Stimulated activated naive B cell treated with anti-CD40 and anti-IgM and Interleukin-4, amounts not matched to agents 10 μg/mL and 1 μg/mL and 100 μg/mL, for 72 hours (primary cell): ENCODE data around the gene UBE2B.
A peak's percentile ranks its signal among the peaks of the same experiment; 100 is the strongest.
"Not testable (repeated sequence)": the region's sequence is repeated elsewhere in the genome, so short reads cannot be mapped to it uniquely, and the experiment has no call there.

ENCODE experiments used
- ATAC-seq, 2 donors: fragments of 150-1000 bp; cut with Tn5 transposase; replicated peaks; 2 replicates each; pipeline ENCODE4 v1.10.0; 2021; ENCODE audit warnings: moderate library complexity in 1 of 2
- DNase-seq: peaks from one replicate; pipeline ENCODE4 v3.0.0; 2021
- H3K27ac Mint-ChIP-seq: one replicate; pipeline ENCODE4 v1.8.0; 2022; ENCODE audit warnings: mild to moderate bottlenecking, mixed read lengths
- H3K27me3 Mint-ChIP-seq, 2 donors: one replicate each; pipeline ENCODE4 v1.8.0; 2022; ENCODE audit warnings: mixed read lengths in 2 of 2
- H3K36me3 Mint-ChIP-seq, 2 donors: one replicate each; pipeline ENCODE4 v1.8.0; 2022; ENCODE audit warnings: mixed read lengths in 2 of 2, mild to moderate bottlenecking in 1 of 2
- H3K4me1 Mint-ChIP-seq, 2 donors: one replicate each; pipeline ENCODE4 v1.8.0; 2022; ENCODE audit warnings: mixed read lengths in 2 of 2, mild to moderate bottlenecking in 1 of 2
- H3K4me3 Mint-ChIP-seq, 2 donors: one replicate each; pipeline ENCODE4 v1.8.0; 2022; ENCODE audit warnings: mild to moderate bottlenecking in 2 of 2, mixed read lengths in 2 of 2, moderate library complexity in 1 of 2
- H3K9me3 Mint-ChIP-seq, 2 donors: one replicate each; pipeline ENCODE4 v1.8.0; 2022; ENCODE audit warnings: mixed read lengths in 2 of 2, mild to moderate bottlenecking in 1 of 2

Gene UBE2B

DNA sequence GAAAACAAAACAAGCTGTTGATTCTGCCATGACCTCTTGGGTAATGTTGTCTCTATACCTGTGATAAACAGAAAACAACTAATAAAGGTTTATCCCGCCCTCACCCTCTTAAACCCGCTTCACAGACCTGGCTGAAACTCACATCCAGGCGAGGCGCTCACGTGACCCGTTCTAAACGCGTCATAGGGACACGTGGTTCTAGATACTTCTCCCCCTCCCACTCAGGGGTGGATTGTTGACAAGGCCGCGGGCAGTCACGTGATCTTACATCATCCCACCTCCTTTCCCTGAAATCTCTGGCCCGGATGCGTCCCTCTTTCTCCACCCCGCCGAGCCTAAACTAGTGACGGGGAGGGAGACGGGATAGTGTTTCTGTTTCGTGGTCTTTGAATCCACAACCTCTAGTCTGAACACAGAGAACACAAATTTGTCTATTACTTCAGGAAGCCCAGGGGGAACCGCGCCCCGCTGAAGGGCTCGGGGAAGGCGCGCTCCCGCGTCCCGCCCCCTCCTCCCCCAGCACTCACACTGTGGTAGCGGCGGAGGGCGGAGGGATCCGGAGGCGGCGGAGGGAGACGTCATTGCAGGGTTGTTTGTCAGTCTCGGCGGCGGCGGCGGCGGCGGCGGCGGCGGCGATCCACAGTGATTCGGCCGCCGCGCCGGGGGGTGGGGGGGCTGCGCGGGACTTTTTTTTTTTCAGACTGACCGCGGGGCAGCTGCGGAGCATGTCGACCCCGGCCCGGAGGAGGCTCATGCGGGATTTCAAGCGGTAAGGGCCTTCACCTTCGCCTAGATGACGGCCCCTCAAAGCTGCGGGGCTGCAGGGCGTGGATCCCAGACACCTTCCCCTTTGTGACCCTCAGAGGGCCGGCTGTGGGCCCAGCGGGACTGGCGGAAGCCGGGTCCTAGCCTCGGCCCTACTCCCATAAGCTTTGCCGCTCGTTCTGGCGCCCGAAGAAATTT is at the start of gene UBE2B:
UBE2B (plus strand) TSS at position 699 of the 963 bp plus-strand sequence; CDS start at position 726, 27 bp downstream.
- Mint-ChIP-seq H3K36me3 (peaks cover 22 to 23% of the 10 kb centered on the region in 2 donors), H3K4me1 (peaks cover 19 to 59% of the 10 kb centered on the region in 2 donors)

DNA sequence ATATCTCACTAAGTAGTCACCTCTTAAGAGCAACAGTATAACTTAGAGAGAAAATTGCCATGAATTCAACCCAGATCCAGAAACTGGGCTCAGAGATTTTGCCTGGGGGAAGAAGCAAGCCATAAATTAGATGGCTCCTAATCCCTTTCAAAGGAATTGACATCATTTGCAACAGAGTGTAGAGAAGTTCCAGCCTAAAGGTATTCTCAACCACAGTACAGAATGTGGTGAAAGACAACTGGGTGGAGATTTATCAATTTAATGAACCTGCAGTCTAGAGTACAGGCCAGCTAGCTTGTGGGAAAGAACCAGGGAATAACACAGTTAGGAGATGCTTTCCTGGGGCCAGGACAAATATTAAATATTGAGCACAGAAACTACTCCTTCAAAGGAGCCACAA is 44.0 kb upstream of the UBE2B start:
- Mint-ChIP-seq H3K4me3 (no peak overlapping the region), H3K4me1 (no peaks in the 10 kb centered on the region), H3K27me3 (no peaks in the 10 kb centered on the region), H3K27ac (no peak overlapping the region), H3K36me3 (peaks cover 13 to 27% of the 10 kb centered on the region in 2 donors), H3K9me3 (peaks cover 18 to 25% of the 10 kb centered on the region in 2 donors)
- ATAC-seq (no peak), DNase-seq (no peak)

More for the DNA sequence above, at the start of gene UBE2B:
- Mint-ChIP-seq H3K27ac (peak within 1 kb of the TSS; percentile 99), H3K27me3 (no peaks in the 10 kb centered on the region), H3K4me3 (peak within 1 kb of the TSS; percentile 95 to 96), H3K9me3 (no peaks in the 10 kb centered on the region)
- ATAC-seq: peak; percentile 79 to 80
- DNase-seq: peak; percentile 94

DNA sequence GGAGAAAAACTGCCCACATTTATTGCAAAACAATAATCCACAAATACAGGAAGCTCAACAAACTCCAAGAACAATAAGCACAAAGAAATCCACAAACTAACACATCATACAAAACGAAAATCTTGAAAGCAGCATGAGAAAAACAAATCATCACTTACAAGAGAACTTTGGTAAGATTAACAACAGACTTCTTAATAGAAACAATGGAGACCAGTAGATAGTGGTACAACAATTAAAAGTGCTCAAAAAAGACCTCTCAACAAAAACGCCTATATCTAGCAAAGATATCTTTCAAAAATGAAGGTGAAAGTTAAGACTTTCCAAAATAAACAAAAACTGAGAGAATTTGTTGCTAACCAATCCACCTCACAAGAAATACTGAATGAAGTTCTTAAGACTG is 42.8 kb upstream of the UBE2B start:
- H3K27ac Mint-ChIP-seq: no peak overlapping the region
- no peaks in the 10 kb centered on the region for H3K27me3 Mint-ChIP-seq
- no peak for ATAC-seq
- H3K4me1 Mint-ChIP-seq: no peaks in the 10 kb centered on the region
- H3K4me3 Mint-ChIP-seq: no peak overlapping the region
- peaks cover 27 to 35% of the 10 kb centered on the region in 2 donors for H3K9me3 Mint-ChIP-seq
- H3K36me3 Mint-ChIP-seq: peaks cover 13 to 32% of the 10 kb centered on the region in 2 donors
- no peak for DNase-seq

DNA sequence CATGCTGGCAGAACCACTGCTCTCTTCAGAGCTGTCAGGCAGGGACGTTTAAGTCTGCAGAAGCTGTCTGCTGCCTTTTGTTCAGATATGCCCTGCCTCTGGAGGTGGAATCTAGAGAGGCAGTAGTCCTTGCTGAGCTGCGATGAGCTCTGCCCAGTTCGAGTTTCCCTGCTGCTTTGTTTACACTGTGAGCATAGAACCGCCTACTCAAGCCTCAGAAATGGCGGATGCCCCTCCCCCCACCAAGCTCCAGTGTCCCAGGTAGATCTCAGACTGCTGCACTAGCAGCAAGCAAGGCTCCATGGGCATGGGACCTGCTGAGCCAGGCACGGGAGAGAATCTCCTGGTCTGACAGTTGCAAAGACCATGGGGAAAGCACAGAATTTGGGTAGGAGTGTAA is 34.5 kb upstream of the UBE2B start:
- not testable (repeated sequence) for H3K27ac Mint-ChIP-seq, ATAC-seq, H3K4me3 Mint-ChIP-seq, H3K4me1 Mint-ChIP-seq, DNase-seq
- peaks cover 34 to 37% of the 10 kb centered on the region in 2 donors for H3K9me3 Mint-ChIP-seq
- H3K36me3 Mint-ChIP-seq: peaks cover 30 to 40% of the 10 kb centered on the region in 2 donors
- H3K27me3 Mint-ChIP-seq: peaks cover 15% of the 10 kb centered on the region in 2 donors

DNA sequence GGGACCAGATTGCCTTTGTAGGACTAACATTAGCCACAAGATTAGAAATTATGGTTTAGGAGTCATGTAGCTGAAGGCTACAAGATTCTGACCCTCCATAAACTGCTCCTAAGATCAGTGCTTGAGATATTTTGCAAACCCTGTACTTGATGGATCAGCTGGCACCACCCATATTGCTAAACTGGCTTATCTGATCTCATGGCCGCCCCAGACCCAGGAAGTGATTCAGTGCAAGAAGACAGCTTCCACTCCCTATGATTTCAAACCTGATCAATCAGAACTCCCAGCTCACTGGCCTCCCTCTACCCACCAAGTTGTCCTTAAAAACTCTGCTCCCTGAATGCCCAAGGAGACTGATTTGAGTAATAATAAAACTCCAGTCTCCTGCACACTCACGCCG is 27.9 kb upstream of the UBE2B start:
- ATAC-seq, H3K4me3 Mint-ChIP-seq, H3K4me1 Mint-ChIP-seq, H3K27me3 Mint-ChIP-seq, H3K27ac Mint-ChIP-seq, DNase-seq, H3K9me3 Mint-ChIP-seq: not testable (repeated sequence)
- peaks cover 11 to 24% of the 10 kb centered on the region in 2 donors for H3K36me3 Mint-ChIP-seq

DNA sequence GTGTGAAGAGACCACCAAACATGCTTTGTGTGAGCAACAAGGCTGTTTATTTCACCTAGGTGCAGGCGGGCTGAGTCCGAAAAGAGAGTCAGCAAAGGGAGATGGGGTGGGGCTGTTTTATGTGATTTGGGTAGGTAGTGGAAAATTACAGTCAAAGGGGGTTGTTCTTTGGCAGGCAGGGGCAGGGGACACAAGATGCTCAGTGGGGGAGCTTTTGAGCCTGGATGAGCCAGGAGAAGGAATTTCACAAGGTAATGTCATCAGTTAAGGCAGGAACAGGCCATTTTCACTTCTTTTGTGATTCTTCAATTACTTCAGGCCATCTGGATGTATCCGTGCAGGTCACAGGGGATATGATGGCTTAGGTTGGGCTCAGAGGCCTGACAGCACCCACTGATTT is 25.9 kb upstream of the UBE2B start:
- not testable (repeated sequence) for H3K4me1 Mint-ChIP-seq, H3K27ac Mint-ChIP-seq, DNase-seq, H3K9me3 Mint-ChIP-seq, H3K27me3 Mint-ChIP-seq, ATAC-seq, H3K4me3 Mint-ChIP-seq
- peaks cover 5 to 20% of the 10 kb centered on the region in 2 donors for H3K36me3 Mint-ChIP-seq

DNA sequence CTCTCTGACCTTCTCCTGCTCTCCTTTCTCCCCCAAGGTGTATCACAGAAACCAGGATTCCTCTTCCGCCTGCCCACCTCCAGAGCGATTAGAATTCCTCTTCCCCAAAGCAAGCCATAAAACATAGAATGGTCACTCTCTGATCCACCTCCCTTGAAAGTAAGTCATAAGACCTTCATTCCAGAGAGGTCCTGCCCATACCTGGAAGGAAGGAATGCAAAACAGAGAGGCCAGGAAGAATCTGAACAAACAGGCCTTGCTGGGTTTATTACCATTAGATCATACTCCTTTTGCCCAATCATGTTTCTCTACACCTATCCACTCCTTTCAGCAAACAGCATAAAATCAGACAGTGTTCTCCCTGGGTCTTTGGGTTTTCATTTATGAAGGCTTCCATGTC is 25.4 kb upstream of the UBE2B start:
- no peaks in the 10 kb centered on the region for H3K27me3 Mint-ChIP-seq
- no peak for ATAC-seq
- H3K27ac Mint-ChIP-seq: no peak overlapping the region
- H3K36me3 Mint-ChIP-seq: peaks cover 4 to 19% of the 10 kb centered on the region in 2 donors
- no peaks in the 10 kb centered on the region for H3K4me1 Mint-ChIP-seq
- no peak for DNase-seq
- H3K4me3 Mint-ChIP-seq: no peak overlapping the region
- H3K9me3 Mint-ChIP-seq: peaks cover 0 to 2% of the 10 kb centered on the region in 2 donors

DNA sequence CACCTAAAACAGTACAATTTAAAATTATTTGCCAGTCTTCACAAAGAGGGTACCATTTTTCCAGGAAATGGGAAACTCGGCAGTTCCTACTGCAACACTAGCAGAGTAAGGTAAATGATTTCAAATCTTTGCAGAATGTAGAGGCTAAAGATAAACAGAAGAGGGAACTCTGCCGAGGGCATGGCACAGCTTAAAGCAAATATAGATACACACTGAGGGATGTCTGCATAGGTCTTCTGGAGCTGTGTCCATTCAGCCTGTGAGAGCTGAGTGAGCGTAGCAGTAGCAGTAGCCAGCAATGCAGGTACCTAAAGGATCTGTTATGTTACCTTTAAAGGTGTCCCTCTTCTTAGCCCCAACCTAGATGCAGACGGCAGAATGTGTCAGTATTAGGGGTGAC is 21.9 kb upstream of the UBE2B start:
- Mint-ChIP-seq H3K4me3 (no peak overlapping the region), H3K27ac (no peak overlapping the region), H3K4me1 (no peaks in the 10 kb centered on the region), H3K36me3 (peaks cover 6 to 9% of the 10 kb centered on the region in 2 donors), H3K27me3 (no peaks in the 10 kb centered on the region), H3K9me3 (no peaks in the 10 kb centered on the region)
- DNase-seq (no peak), ATAC-seq (no peak)

DNA sequence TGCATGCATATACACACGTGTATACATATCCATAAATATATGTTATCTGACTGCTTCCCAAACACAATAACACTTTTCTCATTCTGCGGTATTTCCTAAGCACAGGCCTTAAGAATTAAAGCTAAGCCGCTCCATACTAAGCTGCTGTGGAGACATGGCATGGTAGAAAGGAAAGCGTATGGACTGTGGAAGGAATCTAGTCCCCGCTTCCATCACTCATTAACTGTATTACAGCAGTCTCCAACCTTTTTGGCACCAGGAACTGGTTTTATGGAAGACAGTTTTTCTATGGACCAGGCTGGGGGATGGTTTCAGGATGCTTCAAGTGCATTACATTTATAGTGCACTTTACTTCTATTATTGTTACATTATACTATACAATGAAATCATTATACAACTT is 15.7 kb upstream of the UBE2B start:
- Mint-ChIP-seq H3K9me3 (no peaks in the 10 kb centered on the region), H3K4me1 (no peaks in the 10 kb centered on the region), H3K4me3 (no peak overlapping the region), H3K27ac (no peak overlapping the region), H3K27me3 (no peaks in the 10 kb centered on the region), H3K36me3 (peaks cover 16 to 19% of the 10 kb centered on the region in 2 donors)
- DNase-seq (no peak), ATAC-seq (no peak)

DNA sequence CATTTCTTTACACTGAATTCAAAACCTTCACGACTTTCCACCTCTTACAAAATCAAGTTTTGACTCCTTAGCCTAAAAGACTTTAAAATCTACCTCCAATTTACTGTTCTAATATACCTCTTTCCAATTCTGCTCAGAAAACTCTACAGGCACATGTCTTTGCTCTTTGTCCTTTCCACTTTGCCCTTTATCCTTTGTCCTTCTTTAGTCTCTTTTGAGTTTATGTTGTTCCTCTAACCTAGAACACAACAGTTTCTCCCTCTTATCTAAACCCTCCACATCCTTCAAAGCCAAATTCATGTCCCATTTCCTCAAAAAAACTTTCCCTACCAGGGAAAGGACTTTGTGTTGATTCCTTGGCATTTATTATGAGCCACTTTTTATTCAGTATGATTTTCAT is 5.8 kb upstream of the UBE2B start:
- Mint-ChIP-seq H3K4me3 (no peak overlapping the region), H3K9me3 (no peaks in the 10 kb centered on the region)

DNA sequence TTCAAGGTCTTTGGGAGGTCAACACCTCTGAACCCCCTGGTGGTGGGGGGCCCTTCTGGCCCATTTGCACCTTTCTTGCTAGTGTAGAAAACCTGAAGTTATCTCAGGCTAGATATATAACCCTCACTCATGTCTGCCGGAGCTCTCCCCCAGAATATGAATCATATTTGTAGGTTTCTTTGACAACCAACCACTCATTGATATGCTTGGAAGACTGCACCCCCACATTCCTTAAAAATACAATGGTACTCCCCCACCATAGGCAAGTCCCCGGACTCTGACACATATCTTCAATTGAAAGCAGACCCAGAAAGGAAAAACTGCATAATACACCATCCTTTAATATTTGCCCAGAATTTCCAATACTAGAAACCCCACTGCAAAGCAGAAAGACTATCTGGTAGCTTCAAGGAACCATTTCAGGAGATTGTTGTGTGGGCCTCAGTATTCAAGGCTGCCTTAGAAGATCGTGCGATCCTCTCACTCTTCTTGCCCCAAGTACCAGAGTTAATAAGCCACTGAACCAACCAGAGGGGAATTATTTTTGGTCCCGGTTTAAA is 978 bp upstream of the UBE2B start:
- peak overlapping the region; percentile 99 for H3K27ac Mint-ChIP-seq
- peaks cover 21 to 23% of the 10 kb centered on the region in 2 donors for H3K36me3 Mint-ChIP-seq
- peaks cover 23 to 61% of the 10 kb centered on the region in 2 donors for H3K4me1 Mint-ChIP-seq
- DNase-seq (peak; percentile 15), ATAC-seq (peak; percentile 23 to 35)
- peak overlapping the region; percentile 95 to 96 for H3K4me3 Mint-ChIP-seq
- no peaks in the 10 kb centered on the region for H3K9me3 Mint-ChIP-seq
- H3K27me3 Mint-ChIP-seq: no peaks in the 10 kb centered on the region

More for the DNA sequence above, 5.8 kb upstream of the UBE2B start:
- no peak for DNase-seq
- Mint-ChIP-seq H3K27ac (no peak overlapping the region), H3K36me3 (peaks cover 11 to 22% of the 10 kb centered on the region in 2 donors), H3K27me3 (no peaks in the 10 kb centered on the region), H3K4me1 (peaks cover 18 to 32% of the 10 kb centered on the region in 2 donors)
- ATAC-seq: no peak

DNA sequence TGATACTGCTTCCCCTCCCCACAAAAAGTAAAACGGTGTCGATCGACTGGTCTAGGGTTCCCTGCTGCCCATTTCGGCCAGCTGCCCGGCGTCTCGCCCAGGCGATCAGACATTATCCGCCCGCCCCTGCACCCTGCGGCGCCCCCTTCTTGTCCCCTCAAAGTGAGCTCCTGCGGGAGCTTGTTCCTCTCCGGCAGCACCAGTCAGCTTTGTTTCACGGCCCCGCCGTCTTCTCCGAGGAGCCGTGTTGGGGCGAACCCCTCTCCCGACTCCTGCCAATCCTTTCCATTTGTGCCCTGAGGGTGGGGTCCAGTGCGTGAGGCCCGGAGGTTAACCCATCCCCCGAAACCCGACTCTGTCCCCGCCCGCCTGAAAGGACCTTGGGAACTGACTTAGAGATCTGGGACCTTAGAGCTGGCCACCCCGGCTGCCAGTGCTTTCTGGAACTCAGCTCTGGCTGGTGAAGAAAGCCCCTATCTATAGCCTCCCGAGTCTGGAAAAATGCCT is 518 bp downstream of the UBE2B start:
- DNase-seq: peak; percentile 21
- Mint-ChIP-seq H3K27me3 (no peaks in the 10 kb centered on the region), H3K9me3 (no peaks in the 10 kb centered on the region), H3K36me3 (peaks cover 19 to 21% of the 10 kb centered on the region in 2 donors), H3K27ac (peak overlapping the region; percentile 99), H3K4me3 (peak overlapping the region; percentile 95 to 96), H3K4me1 (peaks cover 17 to 55% of the 10 kb centered on the region in 2 donors)
- ATAC-seq: peak; percentile 2 to 8

DNA sequence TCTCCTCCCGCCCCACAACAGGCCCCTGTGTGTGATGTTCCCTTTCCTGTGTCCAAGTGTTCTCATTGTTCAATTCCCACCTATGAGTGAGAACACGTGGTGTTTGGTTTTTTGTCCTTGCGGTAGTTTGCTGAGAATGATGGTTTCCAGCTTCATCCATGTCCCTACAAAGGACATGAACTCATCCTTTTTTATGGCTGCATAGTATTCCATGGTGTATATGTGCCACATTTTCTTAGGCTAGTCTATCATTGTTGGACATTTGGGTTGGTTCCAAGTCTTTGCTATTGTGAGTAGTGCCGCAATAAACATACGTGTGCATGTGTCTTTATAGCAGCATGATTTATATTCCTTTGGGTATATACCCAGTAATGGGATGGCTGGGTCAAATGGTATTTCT is 2.3 kb downstream of the UBE2B start:
- H3K27me3 Mint-ChIP-seq, ATAC-seq, DNase-seq, H3K9me3 Mint-ChIP-seq, H3K27ac Mint-ChIP-seq: not testable (repeated sequence)
- Mint-ChIP-seq H3K4me3 (peak overlapping the region; percentile 46 to 57), H3K36me3 (peaks cover 22 to 23% of the 10 kb centered on the region in 2 donors), H3K4me1 (peaks cover 14 to 54% of the 10 kb centered on the region in 2 donors)

DNA sequence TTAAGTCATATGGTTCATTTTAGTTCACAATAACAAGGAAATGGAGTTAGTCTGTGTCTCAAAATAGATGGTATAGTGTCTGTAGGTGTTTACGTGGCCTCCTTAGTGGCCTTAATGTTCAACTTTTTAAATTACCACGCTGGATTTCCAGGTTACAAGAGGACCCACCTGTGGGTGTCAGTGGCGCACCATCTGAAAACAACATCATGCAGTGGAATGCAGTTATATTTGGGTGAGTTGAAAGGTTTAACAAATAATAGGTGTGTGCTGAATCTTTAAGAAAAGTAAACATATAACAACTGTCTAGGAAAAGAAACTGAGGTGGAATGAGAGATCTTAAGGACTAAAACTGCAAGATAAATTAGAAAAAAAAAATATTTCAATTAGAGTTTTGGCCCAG is 2.9 kb downstream of the UBE2B start:
- Mint-ChIP-seq H3K4me1 (peaks cover 14 to 57% of the 10 kb centered on the region in 2 donors), H3K27ac (no peak overlapping the region), H3K4me3 (no peak overlapping the region), H3K36me3 (peaks cover 24 to 25% of the 10 kb centered on the region in 2 donors), H3K27me3 (no peaks in the 10 kb centered on the region), H3K9me3 (no peaks in the 10 kb centered on the region)
- ATAC-seq (no peak), DNase-seq (no peak)
